Ecto neural progenitor cell (in vitro differentiated cells): ENCODE measurements around the gene TRAF3IP1.

Source experiments
- DNase-seq: peaks from one replicate; pipeline ENCODE4 v3.0.0-alpha.2; 2018; ENCODE audit warnings: low spot score

The TRAF3IP1 gene

DNA sequence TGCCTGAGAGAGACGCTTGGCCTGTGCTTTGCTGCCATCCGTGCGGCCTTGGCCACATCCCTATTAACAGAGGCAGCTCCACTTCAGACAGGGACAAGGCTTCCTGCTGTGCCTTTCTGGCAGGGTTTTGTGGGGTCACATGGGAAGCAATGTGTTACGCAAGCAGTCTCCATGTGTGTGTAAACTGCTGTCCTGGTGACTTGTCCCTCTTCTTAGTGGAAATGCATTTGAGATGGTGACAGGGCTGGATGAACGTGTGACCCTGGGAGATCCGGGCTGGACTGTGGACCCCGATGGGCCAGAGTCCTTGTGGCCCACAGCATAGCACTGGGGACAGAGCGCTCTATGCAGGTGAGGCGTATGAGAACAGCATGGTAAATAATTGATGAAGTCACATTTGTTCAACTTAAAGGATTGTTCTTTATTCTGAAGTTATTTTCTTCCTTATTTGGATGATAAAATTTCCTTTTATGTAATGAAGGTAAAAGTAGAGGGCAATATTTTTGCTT is 129.6 kb downstream of the TRAF3IP1 start:
- DNase-seq = no peak

DNA sequence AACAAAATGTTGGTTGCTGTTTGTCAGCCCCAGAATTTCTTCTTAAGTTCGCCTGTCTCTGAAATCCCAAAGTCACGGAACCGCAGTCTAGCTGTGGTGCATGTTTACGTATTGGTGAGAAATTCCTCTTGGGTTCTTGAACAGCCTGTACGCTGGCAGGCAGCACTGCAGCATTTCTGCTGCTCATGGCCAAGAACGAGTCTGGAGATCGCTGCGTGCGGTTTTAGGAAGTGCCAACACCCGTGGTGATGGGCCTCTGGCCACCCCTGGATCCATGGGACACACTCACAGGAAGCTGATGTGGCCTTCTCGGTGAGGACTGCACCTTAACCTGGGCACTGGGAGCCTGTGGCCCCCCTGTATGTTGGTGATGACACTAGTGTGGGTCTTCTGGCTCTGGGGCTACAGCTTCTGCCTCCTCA is 130.1 kb downstream of the TRAF3IP1 start:
- DNase-seq = no peak
